A673 (cell line): Measurements from ENCODE around the gene ADARB2. TPM values are rescaled to one million over a fixed set of nuclear protein-coding genes. Genes with fewer than 3 reads are reported as not detected.

ENCODE experiments used
- BruUV-seq: library from RNA; stranded (reverse); fragments of 400-500 nt; replicated peaks from 2 replicates; lab custom pipeline; 2021; lab: Mats Ljungman, UMichigan
- CTCF ChIA-PET: fragments of 300-600 bp; sonication (Branson Sonifier 250); formaldehyde crosslinking; loops from one replicate; lab custom pipeline; 2022; ENCODE audit warnings: antibody characterized with exemption; lab: Charles Lee
- POLR2A ChIA-PET: fragments of 300-600 bp; sonication (Branson Sonifier 250); formaldehyde crosslinking; loops from one replicate; lab custom pipeline; 2022; ENCODE audit warnings: antibody characterized with exemption; ENCODE audit not compliant: low non-redundant PET; lab: Charles Lee
- DNase-seq: peaks from one replicate; pipeline ENCODE4 v3.0.0-alpha.2; 2015; ENCODE audit warnings: low spot score
- H3K27ac ChIP-seq: fragments of 200-600 bp; sonication (generic); 2 replicates; pipeline ENCODE4 v1.5.1; 2016; ENCODE audit warnings: mixed run types, low read depth, mild to moderate bottlenecking, mixed read lengths, antibody characterized with exemption, low read length; ENCODE audit not compliant: poor library complexity, severe bottlenecking
- H3K27me3 ChIP-seq: fragments of 200-600 bp; sonication (generic); replicated peaks from 2 replicates; pipeline ENCODE4 v1.6.1; 2017; ENCODE audit warnings: mixed run types, low read depth, mild to moderate bottlenecking, mixed read lengths, antibody characterized with exemption, low read length; ENCODE audit not compliant: insufficient read depth, poor library complexity
- H3K36me3 ChIP-seq: fragments of 200-600 bp; sonication (generic); 2 replicates; pipeline ENCODE4 v1.6.1; 2016; ENCODE audit warnings: mixed run types, mild to moderate bottlenecking, mixed read lengths, antibody characterized with exemption, low read length; ENCODE audit not compliant: insufficient read depth, poor library complexity, severe bottlenecking
- H3K4me1 ChIP-seq: fragments of 200-600 bp; sonication (generic); 2 replicates; pipeline ENCODE4 v1.6.1; 2017; ENCODE audit warnings: mixed run types, mild to moderate bottlenecking, mixed read lengths, antibody characterized with exemption, low read length; ENCODE audit not compliant: insufficient read depth, poor library complexity, severe bottlenecking
- H3K4me3 ChIP-seq: fragments of 200-600 bp; sonication (generic); 2 replicates; pipeline ENCODE4 v1.5.1; 2016; ENCODE audit warnings: low read depth, mixed run types, mild to moderate bottlenecking, mixed read lengths, low read length; ENCODE audit not compliant: poor library complexity, severe bottlenecking
- H3K9me3 ChIP-seq: fragments of 200-600 bp; sonication (generic); 2 replicates; pipeline ENCODE4 v1.6.1; 2016; ENCODE audit warnings: mixed run types, low read depth, mild to moderate bottlenecking, mixed read lengths, antibody characterized with exemption, low read length; ENCODE audit not compliant: poor library complexity, severe bottlenecking
- CTCF ChIP-seq: fragments of 300-800, 200-600 bp; sonication (generic); conservative IDR thresholded peaks from 2 replicates; pipeline ENCODE4 v1.5.1; 2017; ENCODE audit warnings: low read depth, mild to moderate bottlenecking, antibody characterized with exemption, low read length, moderate library complexity, mixed read lengths
- EZH2 ChIP-seq: fragments of 200-600 bp; sonication (generic); IDR thresholded peaks from 2 replicates; pipeline ENCODE4 v1.6.1; 2017; ENCODE audit warnings: borderline replicate concordance, low read depth, mild to moderate bottlenecking, mixed read lengths, antibody characterized with exemption, low read length; ENCODE audit not compliant: poor library complexity, severe bottlenecking
- intact Hi-C: fragments of 100-400 bp; cut with micrococcal nuclease; formaldehyde crosslinking; loops from one replicate; pipeline ENCODE4 v1.10.0; 2022; ENCODE audit not compliant: unreplicated experiment
- total RNA-seq: library from RNA; stranded (reverse); gene quantifications from 2 replicates; pipeline ENCODE4 v1.2.3, GENCODE V29; 2021

Gene ADARB2
- total RNA-seq, 1 experiment from 2014 or later, result not detected

DNA sequence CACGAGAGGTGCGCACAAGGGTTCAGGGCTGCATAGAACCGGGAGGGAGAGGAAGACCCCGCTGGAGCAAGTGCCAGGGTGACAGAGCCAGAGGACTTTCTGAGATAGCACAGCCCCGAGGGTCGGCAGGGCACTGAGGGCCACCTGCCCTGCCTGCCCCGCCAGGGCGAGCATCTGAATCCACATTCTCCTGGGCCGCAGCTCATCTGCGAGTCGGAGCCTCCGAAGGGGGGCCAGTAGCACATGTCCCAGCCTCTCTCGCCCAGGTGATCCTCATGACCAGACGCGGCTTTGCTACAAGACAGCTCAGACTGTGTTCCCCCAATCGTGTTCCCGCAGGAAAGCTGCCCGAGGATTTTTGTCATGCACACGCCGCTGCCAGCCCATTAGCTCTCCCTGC is 71.2 kb downstream of the ADARB2 start:
- H3K27me3 ChIP-seq, result peaks cover 97% of the 10 kb centered on the region
- no peaks in the 10 kb centered on the region for H3K36me3 ChIP-seq
- no peak for TF ChIP-seq EZH2
- TF ChIP-seq CTCF, result no peak
- no peak for DNase-seq
- no peak overlapping the region for H3K27ac ChIP-seq
- POLR2A ChIA-PET, result no interaction called here
- H3K4me3 ChIP-seq, result no peak overlapping the region
- no peaks in the 10 kb centered on the region for H3K4me1 ChIP-seq
- CTCF ChIA-PET, result no interaction called here
- BruUV-seq, result no TSS peak
- no peaks in the 10 kb centered on the region for H3K9me3 ChIP-seq
- intact Hi-C loops, result no loop called here

DNA sequence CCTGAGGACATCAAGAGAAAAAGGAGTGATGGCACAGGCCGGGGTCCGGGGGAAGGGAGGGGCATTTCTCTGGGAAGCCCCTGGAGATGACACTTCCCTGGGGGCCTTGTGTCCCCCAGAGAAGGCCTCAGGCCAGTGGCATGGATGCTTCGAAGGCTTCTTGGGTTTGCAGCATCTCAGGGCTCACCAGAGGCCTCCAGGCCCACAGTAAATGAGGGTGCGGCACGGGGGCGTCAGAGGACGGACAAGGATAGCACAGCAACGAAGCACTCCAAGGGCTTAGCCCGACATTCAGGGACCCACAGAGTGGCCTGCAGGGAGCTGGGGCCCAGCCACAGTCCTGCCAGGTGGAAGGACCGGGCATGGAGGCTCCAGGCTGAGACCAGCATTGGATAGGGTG is 71.6 kb downstream of the ADARB2 start:
- TF ChIP-seq CTCF (no peak), EZH2 (no peak)
- Histone ChIP-seq H3K9me3 (no peaks in the 10 kb centered on the region), H3K4me3 (no peak overlapping the region), H3K4me1 (no peaks in the 10 kb centered on the region), H3K36me3 (no peaks in the 10 kb centered on the region), H3K27ac (no peak overlapping the region), H3K27me3 (peaks cover 97% of the 10 kb centered on the region)
- POLR2A ChIA-PET, result interaction anchor here (0.6 kb wide), 1 partner anchor 10 kb away, joined by 3 read pairs; no protein-coding TSS in a partner anchor
- DNase-seq, result no peak
- intact Hi-C loops, result no loop called here
- CTCF ChIA-PET, result no interaction called here
- no TSS peak for BruUV-seq

- ChIA-PET CTCF (no interaction called here), POLR2A (interaction anchor here (0.6 kb wide), 1 partner anchor 9 kb away, joined by 3 read pairs; no protein-coding TSS in a partner anchor)
- no peaks in the 10 kb centered on the region for H3K4me1 ChIP-seq
- no peaks in the 10 kb centered on the region for H3K36me3 ChIP-seq
- H3K27me3 ChIP-seq, result peaks cover 97% of the 10 kb centered on the region
- BruUV-seq, result no TSS peak
- DNase-seq, result no peak
- no peaks in the 10 kb centered on the region for H3K9me3 ChIP-seq
- TF ChIP-seq CTCF (no peak), EZH2 (no peak)
- no peak overlapping the region for H3K4me3 ChIP-seq
- intact Hi-C loops, result no loop called here
- H3K27ac ChIP-seq, result no peak overlapping the region
Observed at GRCh38 chr10:1665021-1665661, 72.2 kb downstream of the ADARB2 start.
